BE2C (cell line): Measurements from ENCODE around the gene UBE2O.

Experiments used
- DNase-seq: peaks from one replicate; pipeline ENCODE4 v3.0.0-alpha.2; 2020
- H3K27me3 ChIP-seq: fragments of 250-450 bp; sonication (Bioruptor Pico); 2 replicates; pipeline ENCODE4 v1.5.1; 2020; ENCODE audit warnings: mild to moderate bottlenecking
- H3K36me3 ChIP-seq: fragments of 250-450 bp; sonication (Bioruptor Pico); 2 replicates; pipeline ENCODE4 v1.5.1; 2020; ENCODE audit warnings: mild to moderate bottlenecking
- H3K4me1 ChIP-seq: fragments of 250-450 bp; sonication (Bioruptor Pico); 2 replicates; pipeline ENCODE4 v1.5.1; 2020
- H3K4me3 ChIP-seq: 2 replicates; pipeline ENCODE4 v1.5.1; 2011; ENCODE audit warnings: low read depth, low read length
- H3K9me3 ChIP-seq: fragments of 250-450 bp; sonication (Bioruptor Pico); 2 replicates; pipeline ENCODE4 v1.5.1; 2020
- CTCF ChIP-seq: IDR thresholded peaks from 2 replicates; pipeline ENCODE4 v1.5.1; 2012; ENCODE audit warnings: mild to moderate bottlenecking, low read depth, low read length

UBE2O gene

GRCh38 chr17:76422860-76423259, 30.1 kb downstream of the UBE2O start:
- no peak for TF ChIP-seq CTCF
- Histone ChIP-seq H3K4me1 (peaks cover 3% of the 10 kb centered on the region), H3K36me3 (peaks cover 3% of the 10 kb centered on the region; the same call in 1 of the 2 replicates), H3K27me3 (no peaks in the 10 kb centered on the region), H3K4me3 (no peak overlapping the region), H3K9me3 (peaks cover 4% of the 10 kb centered on the region; the same call in 1 of the 2 replicates)
- DNase-seq, result no peak

GRCh38 chr17:76422406-76422805, 30.5 kb downstream of the UBE2O start:
- H3K9me3 ChIP-seq, result peaks cover 4% of the 10 kb centered on the region; the same call in 1 of the 2 replicates
- peaks cover 3% of the 10 kb centered on the region; the same call in 1 of the 2 replicates for H3K36me3 ChIP-seq
- H3K27me3 ChIP-seq, result no peaks in the 10 kb centered on the region
- H3K4me1 ChIP-seq, result peaks cover 7% of the 10 kb centered on the region
- H3K4me3 ChIP-seq, result no peak overlapping the region
- DNase-seq, result no peak
- TF ChIP-seq CTCF, result no peak

- DNase-seq, result no peak
- no peak overlapping the region for H3K4me3 ChIP-seq
- no peak for TF ChIP-seq CTCF
These were observed 31.9 kb downstream of the UBE2O start for GRCh38 chr17:76421044-76421407.

GRCh38 chr17:76420356-76421043, 32.5 kb downstream of the UBE2O start:
- H3K4me3 ChIP-seq, result no peak overlapping the region
- no peaks in the 10 kb centered on the region for H3K27me3 ChIP-seq
- no peak for TF ChIP-seq CTCF
- H3K4me1 ChIP-seq, result peaks cover 8% of the 10 kb centered on the region
- no peak for DNase-seq
- H3K36me3 ChIP-seq, result peaks cover 3% of the 10 kb centered on the region
- peaks cover 4% of the 10 kb centered on the region; the same call in 1 of the 2 replicates for H3K9me3 ChIP-seq

More at GRCh38 chr17:76421044-76421407, 31.9 kb downstream of the UBE2O start:
- no peaks in the 10 kb centered on the region for H3K27me3 ChIP-seq
- H3K9me3 ChIP-seq, result peaks cover 4% of the 10 kb centered on the region; the same call in 1 of the 2 replicates
- peaks cover 7% of the 10 kb centered on the region for H3K4me1 ChIP-seq
- H3K36me3 ChIP-seq, result peaks cover 3% of the 10 kb centered on the region

GRCh38 chr17:76419576-76420260, 33.2 kb downstream of the UBE2O start:
- Histone ChIP-seq H3K36me3 (peaks cover 3% of the 10 kb centered on the region), H3K27me3 (no peaks in the 10 kb centered on the region), H3K4me1 (peaks cover 16% of the 10 kb centered on the region), H3K9me3 (peaks cover 4% of the 10 kb centered on the region; the same call in 1 of the 2 replicates), H3K4me3 (no peak overlapping the region)
- DNase-seq, result no peak
- TF ChIP-seq CTCF, result no peak
